Stimulated activated CD4-positive, alpha-beta T cell treated with anti-CD3 and anti-CD28 coated beads, Interleukin-4, amount 100 ng/mL, for 4 hours (primary cell): ENCODE measurements around the gene SLC22A6.
A peak's percentile ranks its signal among the peaks of the same experiment; 100 is the strongest.

Experiments used
- DNase-seq, 2 experiments: peaks; one replicate each; pipeline ENCODE4 v3.0.0-alpha.2; 2020

The SLC22A6 gene

GRCh38 chr11:62984451-62984991 is at the start of gene SLC22A6:
SLC22A6 (minus strand) TSS chr11:62984967; CDS start chr11:62984690, 277 bp downstream.
- no peak for DNase-seq

DNA sequence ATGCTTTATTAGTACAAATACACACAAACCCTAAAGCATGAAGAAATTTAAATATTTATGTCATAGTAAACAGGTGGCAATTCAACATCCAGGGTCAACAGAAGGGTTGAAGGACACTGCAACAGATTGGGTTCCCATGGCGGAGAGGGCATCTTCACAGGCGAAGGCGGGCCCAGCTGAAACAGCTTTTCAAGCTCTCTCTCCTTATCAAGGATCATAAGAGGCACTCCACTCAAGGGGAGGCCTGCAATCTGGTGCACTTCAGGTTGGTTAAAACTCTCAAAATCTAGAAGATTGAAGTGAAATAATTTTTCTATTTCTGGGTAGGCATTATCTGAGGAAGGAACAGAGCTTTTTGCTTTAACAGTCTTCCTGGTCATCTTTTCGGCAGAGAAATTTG is 47.7 kb upstream of the SLC22A6 start:
- DNase-seq, result no peak

- peak; percentile 73 to 87 for DNase-seq
Measured at GRCh38 chr11:63023841-63024648, 39.3 kb upstream of the SLC22A6 start.

DNA sequence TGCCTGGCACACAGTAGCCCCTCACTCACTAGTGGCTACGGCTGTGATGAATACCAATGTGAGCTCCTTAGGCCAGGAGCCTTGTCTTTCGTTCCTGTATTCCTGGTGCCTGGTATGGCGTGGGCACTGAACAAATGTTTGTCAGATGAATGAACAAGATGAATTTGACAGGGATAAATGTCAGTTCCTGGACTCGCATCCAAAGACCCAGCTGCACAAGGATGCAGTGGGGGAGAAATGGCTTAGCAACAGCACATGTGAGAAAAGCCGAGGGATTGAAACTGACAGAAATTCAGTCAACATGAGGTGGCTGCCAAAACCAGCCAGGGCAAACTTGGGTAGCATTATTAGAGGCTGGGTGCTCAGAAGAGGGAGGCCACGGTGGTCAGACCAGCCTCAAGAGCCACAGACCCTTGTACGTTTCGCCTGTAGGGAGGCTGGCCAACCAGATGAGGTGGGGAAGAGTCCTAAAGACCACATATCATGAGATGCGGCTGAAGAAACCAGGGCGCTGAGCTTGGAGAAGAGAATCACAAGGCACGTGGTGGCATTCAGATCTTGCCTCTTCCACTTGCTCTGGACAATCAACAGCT is 38.6 kb upstream of the SLC22A6 start:
- no peak for DNase-seq

DNA sequence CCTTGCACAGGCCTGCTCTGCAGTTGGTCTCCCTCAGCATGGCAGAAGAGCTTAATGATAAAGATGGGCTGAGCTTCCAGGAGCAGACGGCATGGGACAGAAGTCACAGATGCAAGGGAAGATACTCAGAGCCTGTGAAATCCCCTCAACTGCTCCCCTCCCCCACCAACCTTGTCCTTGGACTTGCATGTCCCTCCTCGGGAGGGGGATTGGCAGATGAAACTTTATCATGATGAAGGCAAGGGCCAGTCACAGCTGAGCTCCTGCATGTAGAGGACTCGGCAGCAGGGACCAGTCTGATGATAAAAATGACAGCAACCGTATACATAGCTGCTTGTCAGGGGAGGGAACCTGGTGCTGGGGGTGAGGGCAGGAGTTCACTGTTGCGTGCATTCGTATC is 37.7 kb upstream of the SLC22A6 start:
- no peak for DNase-seq

GRCh38 chr11:63020671-63021291 is 36.0 kb upstream of the SLC22A6 start:
- peak in 1 of 2 experiments; percentile 11 for DNase-seq

DNA sequence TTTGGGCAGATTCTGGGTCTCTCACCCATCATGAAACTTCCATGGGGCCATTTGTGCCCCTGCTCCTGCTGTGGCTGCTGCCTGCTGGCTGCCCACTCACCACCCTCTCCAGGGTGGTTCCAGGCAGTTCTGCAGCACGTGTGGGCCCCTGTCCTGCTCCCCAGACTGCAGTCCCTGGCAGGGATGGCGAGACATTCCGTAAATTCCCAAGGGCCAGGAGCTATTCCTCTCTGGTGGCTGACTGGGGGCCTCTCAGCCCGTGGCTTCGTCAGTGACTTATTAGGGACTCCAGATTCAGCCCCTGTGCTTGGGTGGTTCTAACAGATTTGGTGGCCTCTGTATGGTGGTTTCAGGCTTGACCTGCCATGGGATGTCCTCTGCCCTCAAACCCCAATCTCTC is 34.7 kb upstream of the SLC22A6 start:
- DNase-seq, result no peak

DNA sequence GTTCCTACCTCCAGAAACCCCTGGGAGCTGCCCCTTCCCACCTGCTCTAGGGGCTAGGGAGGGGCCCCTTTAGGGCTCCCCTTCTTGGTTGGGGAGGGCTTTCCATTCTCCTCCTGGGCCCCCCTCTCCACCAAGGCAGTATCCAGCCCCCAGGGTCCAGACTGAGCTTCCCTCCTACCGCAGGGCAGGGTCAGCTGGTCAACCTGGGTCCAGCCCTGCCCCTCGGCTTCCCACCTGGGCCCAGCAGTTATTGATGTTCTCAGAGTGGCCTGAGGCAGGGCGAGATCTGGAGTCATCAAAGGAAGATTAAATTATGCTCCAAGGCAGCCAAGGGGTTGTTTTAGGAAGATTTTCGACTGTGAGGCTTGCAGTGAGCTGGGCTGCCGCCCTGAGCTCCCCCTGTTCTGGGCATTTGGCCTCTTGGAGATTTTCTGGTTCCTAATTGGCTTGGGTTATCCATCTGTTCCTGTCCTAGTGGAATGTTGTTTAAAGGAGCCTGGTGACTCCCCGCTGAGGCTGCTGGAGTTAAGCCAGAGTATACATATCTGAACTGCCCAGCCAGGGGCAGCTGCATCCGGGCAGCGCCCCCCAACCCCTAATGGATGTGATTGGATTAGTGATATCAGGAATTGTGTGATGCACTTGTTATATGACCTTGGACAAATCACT is 32.7 kb upstream of the SLC22A6 start:
- no peak for DNase-seq

DNA sequence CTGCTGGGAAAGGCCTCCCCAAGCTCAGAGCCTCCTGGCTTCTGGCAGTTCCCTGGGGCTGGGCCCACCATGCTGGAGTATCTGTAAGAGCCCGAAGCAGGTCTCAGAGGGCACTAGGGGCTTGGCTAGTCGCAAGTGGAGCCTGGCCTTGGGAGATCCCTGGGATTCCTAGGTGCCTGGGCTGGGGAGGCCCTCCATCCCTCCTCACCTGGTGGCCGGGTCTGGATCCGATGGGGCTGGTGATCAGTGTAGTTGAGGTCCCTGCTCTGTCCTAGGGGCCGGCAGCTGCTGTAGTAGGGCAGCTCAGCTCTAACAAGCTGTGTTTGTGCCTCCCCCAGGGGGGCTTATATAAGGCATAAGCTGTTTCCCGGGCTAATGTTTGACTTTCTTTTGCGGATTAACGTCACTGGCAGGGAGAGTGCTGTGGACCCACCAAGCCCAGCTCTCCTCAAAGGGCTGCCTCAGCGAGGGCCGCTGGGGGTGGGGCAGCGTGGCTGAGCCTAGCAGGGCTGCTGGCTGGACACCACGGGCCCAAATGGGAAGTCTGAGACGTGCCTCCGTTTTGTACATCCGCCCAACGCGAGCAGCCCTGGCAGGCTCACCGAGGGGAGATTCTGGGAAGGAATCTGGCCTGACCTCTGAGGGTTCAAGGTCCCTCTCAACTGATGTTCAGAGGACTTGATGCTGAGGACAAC is 30.9 kb upstream of the SLC22A6 start, which contains the start of gene SLC22A8:
SLC22A8 (minus strand) TSS at position 321 of the 695 bp plus-strand sequence. CDS start 883 bp downstream, outside the sequence.
- no peak for DNase-seq

DNA sequence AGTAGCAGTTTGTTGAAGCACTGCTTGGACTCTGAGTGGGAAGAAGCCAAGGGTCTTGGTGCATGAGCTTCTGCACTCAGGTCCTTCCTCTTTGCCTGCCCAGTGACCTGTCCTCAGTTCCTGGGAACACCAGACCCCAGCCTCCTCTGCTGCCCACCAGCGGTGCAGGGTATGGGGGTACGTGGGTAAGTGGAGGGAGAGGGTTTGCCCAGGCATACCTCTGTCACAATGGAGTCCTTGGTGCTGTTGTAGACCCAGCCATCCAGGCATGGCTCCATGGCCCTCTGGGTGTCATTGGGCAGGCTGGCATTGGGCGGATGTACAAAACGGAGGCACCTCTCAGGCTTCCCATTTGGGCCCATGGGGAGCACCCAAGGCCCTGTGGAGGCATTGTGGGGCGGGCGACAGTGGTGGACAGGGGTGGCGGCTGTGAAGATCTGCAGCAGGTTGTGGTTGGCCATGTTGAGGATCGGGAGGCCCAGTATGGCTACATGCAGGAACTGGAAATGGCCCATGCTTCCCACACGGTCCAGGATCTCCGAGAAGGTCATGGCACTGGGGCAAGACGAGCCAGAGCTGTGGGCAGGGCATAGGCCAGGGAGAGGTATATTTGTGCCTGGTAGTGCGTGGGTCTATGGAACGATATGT is 29.8 kb upstream of the SLC22A6 start:
- DNase-seq, result no peak

DNA sequence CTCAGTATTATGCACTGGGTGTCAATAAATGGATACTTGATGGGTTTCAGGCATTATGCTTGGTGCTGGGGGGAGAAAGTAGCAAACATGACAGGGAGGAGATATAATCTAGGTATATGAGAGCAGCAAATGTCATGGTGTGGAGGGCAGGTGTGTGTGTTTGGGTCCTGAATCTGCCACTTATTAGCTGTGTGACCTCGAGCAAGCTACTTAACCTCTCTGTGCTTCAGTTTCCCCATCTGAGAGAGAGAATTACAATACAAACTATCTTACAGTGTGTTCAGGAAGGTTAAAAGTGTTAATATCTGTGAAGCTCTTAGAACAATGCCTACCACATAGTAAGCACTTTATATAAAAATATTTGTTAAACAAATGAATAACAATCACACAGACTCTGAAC is 28.1 kb upstream of the SLC22A6 start:
- DNase-seq, result no peak

GRCh38 chr11:63012430-63012829 is 27.7 kb upstream of the SLC22A6 start:
- DNase-seq, result no peak

DNA sequence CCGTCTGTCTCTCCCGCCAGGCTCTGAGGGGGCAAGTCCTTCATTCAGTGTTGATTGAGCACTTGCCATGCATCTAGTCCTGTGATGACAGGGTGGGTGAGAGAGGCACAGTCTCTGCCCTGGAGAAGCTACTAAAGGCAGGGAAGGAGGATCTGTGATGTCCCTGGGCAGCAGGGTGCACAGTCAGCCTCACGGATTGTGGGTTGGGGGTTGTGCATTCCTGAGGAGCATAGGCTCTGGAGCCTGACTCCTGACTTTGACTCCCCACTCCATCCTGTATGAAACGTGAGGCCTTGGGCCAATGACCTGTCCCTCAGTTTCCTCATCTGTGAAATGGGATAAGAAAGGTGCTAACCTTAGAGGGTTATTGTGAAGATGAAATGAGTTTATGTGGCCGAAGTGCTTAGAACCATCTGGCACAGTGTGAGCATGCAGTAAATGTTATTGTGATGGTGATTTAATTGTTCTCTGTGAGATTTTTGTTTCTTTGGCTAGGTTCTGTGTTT is 26.2 kb upstream of the SLC22A6 start:
- DNase-seq, result no peak

GRCh38 chr11:63007920-63008319 is 23.2 kb upstream of the SLC22A6 start:
- no peak for DNase-seq

- DNase-seq, result no peak
Measured at GRCh38 chr11:63001456-63001855, 16.7 kb upstream of the SLC22A6 start.

DNA sequence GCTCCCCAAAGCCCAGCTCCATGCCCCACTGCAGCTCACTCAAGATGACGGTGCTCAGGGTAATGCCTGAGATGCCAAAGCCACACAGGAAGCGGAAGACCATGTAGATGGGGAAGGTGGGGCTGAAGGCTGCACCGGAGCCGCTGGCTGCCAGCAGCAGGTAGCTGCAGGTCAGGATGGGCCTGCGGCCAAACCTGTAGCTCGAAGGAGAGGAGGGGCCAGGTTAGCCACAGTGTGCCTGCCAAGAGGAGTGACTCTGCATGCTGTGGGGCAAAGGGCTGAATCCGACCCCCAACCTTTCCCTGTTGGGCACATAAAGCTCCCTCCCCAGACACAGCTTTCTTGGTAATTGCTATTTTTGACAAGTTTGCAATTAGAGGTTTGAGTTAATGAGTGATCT is 14.9 kb upstream of the SLC22A6 start:
- DNase-seq, result no peak

GRCh38 chr11:62999156-62999555 is 14.4 kb upstream of the SLC22A6 start:
- DNase-seq, result no peak

DNA sequence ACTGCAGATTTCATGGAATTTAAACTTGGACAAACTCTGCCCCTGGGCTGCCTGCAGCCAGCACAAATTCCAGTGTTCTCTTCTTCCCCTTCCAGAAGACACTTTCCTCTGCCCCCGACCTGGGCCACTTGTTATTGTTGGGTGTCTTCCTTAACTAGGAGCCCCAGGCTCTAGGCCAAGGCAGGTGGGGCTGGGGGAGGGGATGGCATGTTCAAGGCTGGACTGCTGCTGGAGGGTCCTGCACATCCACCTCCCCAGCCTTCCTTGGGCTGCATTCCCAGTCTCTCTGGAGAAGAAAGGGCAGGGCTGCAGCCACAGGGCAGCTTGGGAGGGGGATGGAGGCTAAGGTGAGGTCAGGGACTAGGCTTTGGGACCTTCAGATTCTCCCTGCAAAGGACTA is 11.5 kb upstream of the SLC22A6 start:
- DNase-seq, result no peak

DNA sequence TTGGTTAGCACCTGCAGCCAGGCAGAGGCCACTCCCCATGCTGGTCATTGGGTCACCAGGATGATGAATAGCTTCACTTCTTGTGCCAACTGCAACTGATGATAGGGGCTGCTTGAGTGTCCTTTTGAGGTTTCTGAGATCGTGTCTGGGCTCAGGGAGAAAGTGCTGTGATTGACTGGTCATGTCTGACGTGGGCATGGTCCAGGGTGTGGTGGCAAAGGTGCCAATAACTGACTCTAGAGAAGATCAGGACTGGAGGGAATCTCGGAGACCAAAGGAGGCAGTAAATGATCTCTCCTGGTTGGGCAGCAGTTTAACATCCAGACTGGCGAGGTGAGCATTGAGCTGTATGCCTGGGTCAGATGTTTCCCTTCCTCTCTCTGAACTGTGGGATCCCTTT is 10.0 kb upstream of the SLC22A6 start:
- no peak for DNase-seq

DNA sequence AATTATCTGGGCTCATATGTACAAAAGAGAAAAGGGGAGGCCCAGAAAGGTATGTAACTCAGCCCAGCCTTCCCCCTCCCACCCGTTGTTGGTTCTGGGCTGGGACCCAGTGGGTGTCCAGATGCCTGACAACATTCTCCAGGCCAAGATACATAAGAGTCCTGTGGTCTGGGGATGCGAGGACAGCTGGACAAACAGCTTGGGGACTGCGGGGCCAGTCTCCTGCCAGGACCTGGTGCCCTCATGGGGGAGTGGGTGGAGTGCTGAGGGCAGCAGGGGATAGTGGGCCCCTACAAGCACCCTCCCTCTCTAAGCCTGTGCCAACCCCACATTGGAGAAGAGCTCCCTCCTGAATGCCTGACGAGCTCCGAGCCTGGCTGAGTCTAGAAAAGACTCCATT is 3.5 kb upstream of the SLC22A6 start:
- DNase-seq, result no peak

DNA sequence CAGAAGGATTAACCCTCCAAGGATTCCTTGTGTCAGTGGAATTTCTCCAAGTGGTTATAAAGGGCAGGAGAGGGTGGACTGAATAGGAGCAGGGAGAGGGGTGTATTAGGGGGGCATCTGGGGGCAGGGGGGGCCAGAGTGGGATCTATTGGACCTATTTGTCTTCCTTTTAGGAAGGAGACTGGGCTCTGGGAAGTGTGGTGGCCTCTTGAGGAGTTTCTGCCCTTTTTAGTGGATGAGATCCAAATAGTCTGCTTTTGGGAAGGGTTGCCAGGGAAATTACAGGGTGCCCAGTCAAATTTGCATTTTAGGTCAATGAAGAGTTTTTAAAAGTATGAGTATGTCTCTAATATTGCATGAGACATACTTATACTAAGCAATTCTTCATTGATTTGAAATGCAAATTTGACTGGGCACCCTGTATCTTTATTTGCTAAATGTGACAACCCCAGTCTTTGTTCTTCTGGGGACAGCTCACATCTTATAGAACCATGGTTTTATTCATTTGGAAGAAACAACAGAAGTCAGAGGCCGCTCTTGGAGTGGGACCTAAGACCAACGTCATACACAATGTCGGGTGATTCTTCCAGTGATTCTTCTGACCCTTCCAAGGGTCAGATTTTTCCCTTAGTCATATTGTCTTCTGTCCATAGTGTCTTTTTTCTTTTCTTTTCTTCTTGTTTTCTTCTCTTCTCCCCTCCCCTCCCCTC is 429 bp upstream of the SLC22A6 start:
- DNase-seq, result no peak
